ENCODE measurements around the gene SPATA13. TPM values are rescaled to one million over a fixed set of nuclear protein-coding genes. Genes with fewer than 3 reads are reported as not detected.

The SPATA13 gene
- total RNA-seq, 1 experiment from 2014 or later, result 43.0 TPM

DNA sequence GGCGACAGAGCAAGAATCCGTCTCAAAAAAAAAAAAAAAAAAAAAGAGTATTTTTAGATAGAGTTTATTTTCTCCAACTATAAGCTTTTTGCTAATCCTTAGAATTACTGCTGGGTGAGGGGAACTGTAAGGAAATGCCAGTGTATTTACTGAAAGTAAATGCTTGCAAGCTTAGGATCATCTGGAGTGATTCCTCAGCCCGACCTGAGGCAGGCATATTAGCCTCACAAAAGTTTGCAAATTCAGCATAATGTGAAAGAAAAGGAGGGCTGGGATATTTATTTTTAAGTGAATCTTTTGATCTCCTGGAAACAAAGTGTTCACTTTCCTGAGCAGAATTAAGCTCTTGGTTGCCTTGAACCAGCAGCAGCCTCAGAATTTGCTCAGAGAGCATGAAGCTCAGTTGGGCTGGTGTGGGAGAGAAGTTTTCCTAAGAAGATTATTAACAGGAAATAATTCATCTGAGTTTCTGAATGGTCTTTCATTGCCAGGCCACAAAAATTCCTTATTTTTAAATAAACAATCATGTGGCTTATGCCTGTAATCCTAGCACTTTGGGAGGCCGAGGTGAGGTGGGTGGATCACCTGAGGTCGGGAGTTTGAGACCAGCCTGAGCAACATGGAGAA is 24.7 kb upstream of the SPATA13 start:
- POLR2A ChIA-PET (ENCODE audit: unreplicated experiment), result no interaction called here
- H3K4me2 ChIP-seq (ENCODE audit: low read length), result no peak overlapping the region

DNA sequence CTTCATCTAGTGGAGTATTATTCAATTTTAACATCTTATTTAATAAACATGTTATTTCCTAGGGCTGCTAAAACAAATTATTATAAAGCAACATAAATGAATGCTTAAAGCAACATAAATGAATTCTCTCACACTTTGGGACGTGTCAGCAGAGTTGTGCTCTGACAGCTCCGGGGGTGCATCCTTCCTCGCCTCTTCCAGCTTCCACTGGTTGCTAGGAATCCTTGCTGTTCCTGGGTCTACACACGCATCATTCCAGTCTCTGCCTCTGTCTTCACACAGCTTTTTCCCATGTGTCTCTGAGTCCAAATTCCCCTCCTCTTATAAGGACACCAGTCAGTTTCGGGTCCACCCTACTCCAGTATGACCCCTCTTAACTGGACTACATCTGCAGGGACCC is 21.6 kb upstream of the SPATA13 start:
- Histone ChIP-seq H3K9me3 (ENCODE audit: low read length) (no peaks in the 10 kb centered on the region), H3K4me2 (ENCODE audit: low read length) (no peak overlapping the region), H3K4me1 (ENCODE audit: insufficient read depth, low read length) (peaks cover 5% of the 10 kb centered on the region; the same call in 1 of the 2 replicates), H2AFZ (ENCODE audit: low read length) (no peak overlapping the region), H4K20me1 (ENCODE audit: low read length) (no peaks in the 10 kb centered on the region), H3K9me2 (replicated peaks; ENCODE audit: low read length) (no peaks in the 10 kb centered on the region), H3K9ac (ENCODE audit: low read length) (no peak overlapping the region), H3K27ac (ENCODE audit: low read length) (no peak overlapping the region), H3F3A (ENCODE audit: low read length, unreplicated experiment) (no peaks in the 10 kb centered on the region), H3K4me3 (ENCODE audit: low read length) (no peak overlapping the region), H3K27me3 (ENCODE audit: low read length) (no peaks in the 10 kb centered on the region), H3K36me3 (ENCODE audit: low read depth, low read length) (no peaks in the 10 kb centered on the region), H3K79me2 (ENCODE audit: low read length) (no peaks in the 10 kb centered on the region)
- TF ChIP-seq EZH2 (IDR thresholded peaks at IDR 0.05; ENCODE audit: low read length, unreplicated experiment), result no peak
- TF ChIP-seq, protein P1, sequence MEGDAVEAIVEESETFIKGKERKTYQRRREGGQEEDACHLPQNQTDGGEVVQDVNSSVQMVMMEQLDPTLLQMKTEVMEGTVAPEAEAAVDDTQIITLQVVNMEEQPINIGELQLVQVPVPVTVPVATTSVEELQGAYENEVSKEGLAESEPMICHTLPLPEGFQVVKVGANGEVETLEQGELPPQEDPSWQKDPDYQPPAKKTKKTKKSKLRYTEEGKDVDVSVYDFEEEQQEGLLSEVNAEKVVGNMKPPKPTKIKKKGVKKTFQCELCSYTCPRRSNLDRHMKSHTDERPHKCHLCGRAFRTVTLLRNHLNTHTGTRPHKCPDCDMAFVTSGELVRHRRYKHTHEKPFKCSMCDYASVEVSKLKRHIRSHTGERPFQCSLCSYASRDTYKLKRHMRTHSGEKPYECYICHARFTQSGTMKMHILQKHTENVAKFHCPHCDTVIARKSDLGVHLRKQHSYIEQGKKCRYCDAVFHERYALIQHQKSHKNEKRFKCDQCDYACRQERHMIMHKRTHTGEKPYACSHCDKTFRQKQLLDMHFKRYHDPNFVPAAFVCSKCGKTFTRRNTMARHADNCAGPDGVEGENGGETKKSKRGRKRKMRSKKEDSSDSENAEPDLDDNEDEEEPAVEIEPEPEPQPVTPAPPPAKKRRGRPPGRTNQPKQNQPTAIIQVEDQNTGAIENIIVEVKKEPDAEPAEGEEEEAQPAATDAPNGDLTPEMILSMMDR (conservative IDR thresholded peaks at IDR 0.05; ENCODE audit: low read depth, low read length), result no peak
- TF ChIP-seq EZH2phosphoT487 (IDR thresholded peaks at IDR 0.05; ENCODE audit: borderline replicate concordance, low read length), result no peak
- ATAC-seq (no peak), DNase-seq (no peak)
- intact Hi-C loops (cut with micrococcal nuclease), result no loop called here
- POLR2A ChIA-PET (ENCODE audit: unreplicated experiment), result no interaction called here
- no TSS peak for BruUV-seq (replicated peaks)
- CTCF ChIA-PET, result no interaction called here

More for the DNA sequence above, 24.7 kb upstream of the SPATA13 start:
- peak; percentile 45 for ATAC-seq
- no peaks in the 10 kb centered on the region for H3K9me3 ChIP-seq (ENCODE audit: low read length)
- no peaks in the 10 kb centered on the region for H4K20me1 ChIP-seq (ENCODE audit: low read length)
- H3K27me3 ChIP-seq (ENCODE audit: low read length), result no peaks in the 10 kb centered on the region
- peak overlapping the region; percentile 11 for H3K27ac ChIP-seq (ENCODE audit: low read length)
- no peak overlapping the region for H3K9ac ChIP-seq (ENCODE audit: low read length)
- CTCF ChIA-PET, result interaction anchor here (0.6 kb wide), 1 partner anchor 9 kb away, joined by 13 read pairs; no protein-coding TSS in a partner anchor
- no peaks in the 10 kb centered on the region for H3F3A ChIP-seq (ENCODE audit: low read length, unreplicated experiment)
- H2AFZ ChIP-seq (ENCODE audit: low read length), result no peak overlapping the region
- H3K4me1 ChIP-seq (ENCODE audit: insufficient read depth, low read length), result peaks cover 5% of the 10 kb centered on the region; the same call in 1 of the 2 replicates
- intact Hi-C loops (cut with micrococcal nuclease), result no loop called here
- DNase-seq, result peak; percentile 48
- H3K36me3 ChIP-seq (ENCODE audit: low read depth, low read length), result no peaks in the 10 kb centered on the region
- H3K4me3 ChIP-seq (ENCODE audit: low read length), result no peak overlapping the region
- H3K9me2 ChIP-seq (replicated peaks; ENCODE audit: low read length), result no peaks in the 10 kb centered on the region
- no peaks in the 10 kb centered on the region for H3K79me2 ChIP-seq (ENCODE audit: low read length)
- no TSS peak for BruUV-seq (replicated peaks)
- no peak for TF ChIP-seq EZH2phosphoT487 (IDR thresholded peaks at IDR 0.05; ENCODE audit: borderline replicate concordance, low read length)
- no peak for TF ChIP-seq EZH2 (IDR thresholded peaks at IDR 0.05; ENCODE audit: low read length, unreplicated experiment)
- TF ChIP-seq, protein P1 (conservative IDR thresholded peaks at IDR 0.05; ENCODE audit: low read depth, low read length), result no peak

DNA sequence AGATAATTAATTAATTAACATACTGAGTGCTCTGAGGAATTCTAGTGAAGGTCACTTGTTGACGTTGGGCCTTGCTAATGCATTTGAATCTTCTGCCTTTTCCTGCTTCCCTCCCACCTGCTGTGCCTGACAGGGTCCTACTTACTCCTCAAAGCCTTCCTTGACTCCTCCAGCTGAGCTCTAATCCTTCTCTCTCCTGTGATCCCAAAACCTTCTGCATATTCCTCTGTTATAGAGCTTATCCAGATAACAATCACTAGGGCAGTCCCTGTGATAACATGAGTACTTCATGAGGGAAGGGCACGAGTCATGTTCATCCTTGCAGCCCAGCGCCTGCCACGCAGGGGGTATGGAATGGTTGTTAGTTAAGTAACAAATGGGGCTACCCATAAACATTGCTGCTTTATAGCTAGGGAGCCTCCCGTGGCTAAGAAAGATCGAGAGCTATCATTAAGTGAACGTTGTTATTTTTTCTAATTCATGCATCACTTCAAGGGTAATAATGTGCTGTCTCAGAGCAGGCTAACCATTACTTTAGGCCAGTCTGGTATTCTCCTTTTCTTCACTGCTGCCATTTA is 19.1 kb upstream of the SPATA13 start:
- intact Hi-C loops (cut with micrococcal nuclease), result no loop called here
- TF ChIP-seq, protein P1 (conservative IDR thresholded peaks at IDR 0.05; ENCODE audit: low read depth, low read length), result no peak
- no peak for TF ChIP-seq EZH2 (IDR thresholded peaks at IDR 0.05; ENCODE audit: low read length, unreplicated experiment)
- no peak for TF ChIP-seq EZH2phosphoT487 (IDR thresholded peaks at IDR 0.05; ENCODE audit: borderline replicate concordance, low read length)
- CTCF ChIA-PET, result no interaction called here
- H3K36me3 ChIP-seq (ENCODE audit: low read depth, low read length), result no peaks in the 10 kb centered on the region
- H4K20me1 ChIP-seq (ENCODE audit: low read length), result no peaks in the 10 kb centered on the region
- H3K4me2 ChIP-seq (ENCODE audit: low read length), result no peak overlapping the region
- H3K9me3 ChIP-seq (ENCODE audit: low read length), result no peaks in the 10 kb centered on the region
- no peaks in the 10 kb centered on the region for H3K4me1 ChIP-seq (ENCODE audit: insufficient read depth, low read length)
- no peak overlapping the region for H3K9ac ChIP-seq (ENCODE audit: low read length)
- BruUV-seq (replicated peaks), result no TSS peak
- ATAC-seq, result no peak
- no peak overlapping the region for H3K4me3 ChIP-seq (ENCODE audit: low read length)
- POLR2A ChIA-PET (ENCODE audit: unreplicated experiment), result no interaction called here
- H3K9me2 ChIP-seq (replicated peaks; ENCODE audit: low read length), result no peaks in the 10 kb centered on the region
- no peaks in the 10 kb centered on the region for H3F3A ChIP-seq (ENCODE audit: low read length, unreplicated experiment)
- DNase-seq, result no peak
- no peaks in the 10 kb centered on the region for H3K79me2 ChIP-seq (ENCODE audit: low read length)
- H2AFZ ChIP-seq (ENCODE audit: low read length), result no peak overlapping the region
- H3K27ac ChIP-seq (ENCODE audit: low read length), result no peak overlapping the region
- H3K27me3 ChIP-seq (ENCODE audit: low read length), result no peaks in the 10 kb centered on the region

All from PC-3 (cell line).